Measurements from ENCODE around the gene SMO. TPM values are rescaled to one million over a fixed set of nuclear protein-coding genes. Genes with fewer than 3 reads are reported as not detected.
"Not testable (repeated sequence)": the region's sequence is repeated elsewhere in the genome, so short reads cannot be mapped to it uniquely, and the experiment has no call there.

SMO gene
- polyA plus RNA-seq, 5 donors: 49.9 to 63.8 (median 59.7) TPM

GRCh38 chr7:129227646-129228578 is 39.5 kb downstream of the SMO start:
- no peak for DNase-seq

- no peak for DNase-seq
Observed at GRCh38 chr7:129228633-129229032, 40.2 kb downstream of the SMO start.

GRCh38 chr7:129231666-129232065 is 43.2 kb downstream of the SMO start:
- no peak for DNase-seq

- no peak for DNase-seq
Observed at GRCh38 chr7:129238546-129238945, 50.1 kb downstream of the SMO start.

- no peak for DNase-seq
Observed at GRCh38 chr7:129240119-129240820, 51.8 kb downstream of the SMO start.

- DNase-seq: no peak
Observed at GRCh38 chr7:129244220-129244619, 55.8 kb downstream of the SMO start.

- no peak for DNase-seq
Observed at GRCh38 chr7:129245533-129245932, 57.1 kb downstream of the SMO start.

- DNase-seq: no peak
Observed at GRCh38 chr7:129247087-129247486, 58.7 kb downstream of the SMO start.

- no peak for DNase-seq
Observed at GRCh38 chr7:129252128-129252527, 63.7 kb downstream of the SMO start.

- DNase-seq: not testable (repeated sequence)
Observed at GRCh38 chr7:129252603-129253002, 64.2 kb downstream of the SMO start.

- no peak for DNase-seq
Observed at GRCh38 chr7:129255800-129256199, 67.4 kb downstream of the SMO start.

- DNase-seq: no peak
Observed at GRCh38 chr7:129256221-129256620, 67.8 kb downstream of the SMO start.

- DNase-seq: no peak
Observed at GRCh38 chr7:129257168-129257567, 68.7 kb downstream of the SMO start.

GRCh38 chr7:129258649-129259389 is 70.4 kb downstream of the SMO start:
- DNase-seq: no peak

GRCh38 chr7:129262324-129262723 is 73.9 kb downstream of the SMO start:
- no peak for DNase-seq

Other genes starting within 250 kb of the SMO start
- gene TNPO3, start 133.5 kb upstream of the SMO start, polyA plus RNA-seq (ENCODE audit: insufficient read depth in 1 of 5, insufficient read length in 5 of 5, low replicate concordance in 1 of 5): 10 to 100 TPM; 28.8 to 40.4 (median 36.3) TPM
- 1 to 10 TPM; 4.1 to 7.8 (median 4.6) TPM for gene TSPAN33, start 43.9 kb upstream of the SMO start, polyA plus RNA-seq (ENCODE audit: insufficient read depth in 1 of 5, insufficient read length in 5 of 5, low replicate concordance in 1 of 5)
- 10 to 100 TPM; 15.9 to 20.8 (median 19.8) TPM for gene AHCYL2, start 36.4 kb downstream of the SMO start, polyA plus RNA-seq (ENCODE audit: insufficient read depth in 1 of 5, insufficient read length in 5 of 5, low replicate concordance in 1 of 5)
- 1 to 10 TPM; 4.6 to 6.2 (median 6.0) TPM for gene STRIP2, start 245.8 kb downstream of the SMO start, polyA plus RNA-seq (ENCODE audit: insufficient read depth in 1 of 5, insufficient read length in 5 of 5, low replicate concordance in 1 of 5)